IMR-90 (cell line): ENCODE results near the gene SLC2A14. TPM values are rescaled to one million over a fixed set of nuclear protein-coding genes. Genes with fewer than 3 reads are reported as not detected.

Source experiments
- ATAC-seq: fragments of 200-7000 bp; cut with Tn5 transposase; 2 replicates; pipeline ENCODE4 v1.9.1; 2020; ENCODE audit warnings: low read depth, mild to moderate bottlenecking, moderate library complexity
- BruUV-seq: library from RNA; stranded (reverse); fragments of 400-500 nt; replicated peaks from 2 replicates; lab custom pipeline; 2021; lab: Mats Ljungman, UMichigan
- CTCF ChIA-PET: fragments of 300-600 bp; formaldehyde crosslinking; extraction: SDS; loops from one replicate; lab custom pipeline; 2021; ENCODE audit warnings: antibody characterized with exemption; lab: Yijun Ruan, JAX
- POLR2A ChIA-PET: fragments of 300-600 bp; sonication (Branson Sonifier 250); formaldehyde crosslinking; loops from one replicate; lab custom pipeline; 2022; ENCODE audit warnings: antibody characterized with exemption; ENCODE audit not compliant: unreplicated experiment; lab: Charles Lee
- DNase-seq: peaks from one replicate; pipeline ENCODE4 v3.0.0; 2013
- H2AFZ ChIP-seq: replicated peaks from 2 replicates; pipeline ENCODE3; 2013; ENCODE audit warnings: low read length, mild to moderate bottlenecking; ENCODE audit not compliant: poor library complexity
- H2AK5ac ChIP-seq: 2 replicates; pipeline ENCODE4 v1.6.1; 2013; ENCODE audit warnings: low read depth, low read length, inconsistent platforms
- H2AK9ac ChIP-seq: replicated peaks from 2 replicates; pipeline ENCODE3; 2013; ENCODE audit warnings: mild to moderate bottlenecking, low read depth, low read length, moderate library complexity; ENCODE audit not compliant: poor library complexity
- H2BK120ac ChIP-seq: 2 replicates; pipeline ENCODE4 v1.6.1; 2013; ENCODE audit warnings: low read depth, low read length, inconsistent platforms
- H2BK15ac ChIP-seq: 3 replicates; pipeline ENCODE4 v1.6.1; 2013; ENCODE audit warnings: low read depth, low read length, inconsistent platforms
- H2BK20ac ChIP-seq: 2 replicates; pipeline ENCODE4 v1.6.1; 2013; ENCODE audit warnings: low read depth, mild to moderate bottlenecking, inconsistent platforms, low read length, moderate library complexity
- H2BK5ac ChIP-seq: 2 replicates; pipeline ENCODE4 v1.6.1; 2013; ENCODE audit warnings: mild to moderate bottlenecking, low read depth, low read length, inconsistent platforms; ENCODE audit not compliant: poor library complexity, severe bottlenecking
- H3K14ac ChIP-seq: replicated peaks from 2 replicates; pipeline ENCODE4 v1.6.1; 2013; ENCODE audit warnings: low read depth, low read length, inconsistent platforms
- H3K18ac ChIP-seq: 2 replicates; pipeline ENCODE4 v1.6.1; 2013; ENCODE audit warnings: low read depth, low read length, control low read depth
- H3K23ac ChIP-seq: 2 replicates; pipeline ENCODE4 v1.6.1; 2013; ENCODE audit warnings: low read depth, low read length, inconsistent platforms
- H3K27ac ChIP-seq: 2 replicates; pipeline ENCODE4 v1.5.1; 2013; ENCODE audit warnings: mild to moderate bottlenecking, control low read depth, low read length; ENCODE audit not compliant: insufficient read depth
- H3K27me3 ChIP-seq: 2 replicates; pipeline ENCODE4 v1.6.1; 2013; ENCODE audit warnings: low read length; ENCODE audit not compliant: control insufficient read depth, insufficient read depth
- H3K36me3 ChIP-seq: 2 replicates; pipeline ENCODE4 v1.6.1; 2013; ENCODE audit warnings: low read length, mixed read lengths; ENCODE audit not compliant: control insufficient read depth, insufficient read depth
- H3K4ac ChIP-seq: 2 replicates; pipeline ENCODE4 v1.6.1; 2013; ENCODE audit warnings: low read depth, low read length, inconsistent platforms
- H3K4me1 ChIP-seq: 2 replicates; pipeline ENCODE4 v1.6.1; 2013; ENCODE audit warnings: low read length, mixed read lengths; ENCODE audit not compliant: control insufficient read depth, insufficient read depth
- H3K4me2 ChIP-seq: 2 replicates; pipeline ENCODE4 v1.6.1; 2013; ENCODE audit warnings: low read depth, mild to moderate bottlenecking, control low read depth, low read length, moderate library complexity
- H3K4me3 ChIP-seq: 2 replicates; pipeline ENCODE4 v1.5.1; 2013; ENCODE audit warnings: low read depth, mild to moderate bottlenecking, control low read depth, low read length, moderate library complexity; ENCODE audit not compliant: insufficient read depth
- H3K56ac ChIP-seq: 2 replicates; pipeline ENCODE4 v1.6.1; 2013; ENCODE audit warnings: low read length, inconsistent platforms; ENCODE audit not compliant: insufficient read depth; ENCODE audit errors: extremely low read depth
- H3K79me1 ChIP-seq, 2 experiments: 2 replicates each; pipeline ENCODE4 v1.6.1; 2013; ENCODE audit warnings: low read length in 2 of 2, inconsistent platforms in 1 of 2, low read depth in 1 of 2
- H3K9ac ChIP-seq: 2 replicates; pipeline ENCODE4 v1.6.1; 2013; ENCODE audit warnings: low read depth, low read length, control low read depth
- H3K9me1 ChIP-seq: 2 replicates; pipeline ENCODE4 v1.6.1; 2013; ENCODE audit warnings: low read length, inconsistent platforms; ENCODE audit not compliant: insufficient read depth
- H3K9me3 ChIP-seq: 2 replicates; pipeline ENCODE4 v1.6.1; 2013; ENCODE audit warnings: low read length; ENCODE audit not compliant: control insufficient read depth, insufficient read depth
- H4K20me1 ChIP-seq: 2 replicates; pipeline ENCODE4 v1.6.1; 2013; ENCODE audit warnings: low read length, inconsistent platforms; ENCODE audit not compliant: insufficient read depth
- H4K5ac ChIP-seq: 2 replicates; pipeline ENCODE4 v1.6.1; 2013; ENCODE audit warnings: mild to moderate bottlenecking, low read depth, low read length, control low read depth
- H4K8ac ChIP-seq, 2 experiments: 2 replicates each; pipeline ENCODE4 v1.6.1; 2013; ENCODE audit warnings: low read depth in 2 of 2, low read length in 2 of 2, control low read depth in 1 of 2, inconsistent platforms in 1 of 2
- H4K91ac ChIP-seq: 2 replicates; pipeline ENCODE4 v1.6.1; 2013; ENCODE audit warnings: low read depth, low read length, inconsistent platforms; ENCODE audit not compliant: insufficient read depth
- BHLHE40 ChIP-seq: fragments of 150-350 bp; IDR thresholded peaks from 2 replicates; pipeline ENCODE4 v1.6.1; 2016; ENCODE audit warnings: mild to moderate bottlenecking, low read depth, low read length
- ELK1 ChIP-seq: fragments of 150-350 bp; IDR thresholded peaks from 2 replicates; pipeline ENCODE4 v1.6.1; 2016; ENCODE audit warnings: low read depth, mild to moderate bottlenecking, low read length, moderate library complexity, borderline replicate concordance
- MAFK ChIP-seq: IDR thresholded peaks from 2 replicates; pipeline ENCODE4 v1.6.1; 2012; ENCODE audit warnings: low read depth, low read length, improper control_type of control experiment
- MAZ ChIP-seq: IDR thresholded peaks from 2 replicates; pipeline ENCODE4 v1.6.1; 2012; ENCODE audit warnings: low read depth, mild to moderate bottlenecking, low read length, improper control_type of control experiment, moderate library complexity, borderline replicate concordance
- NFE2L2 ChIP-seq: fragments of 150-350 bp; IDR thresholded peaks from 2 replicates; pipeline ENCODE4 v1.6.1; 2016; ENCODE audit warnings: low read depth, mild to moderate bottlenecking, low read length
- RAD21 ChIP-seq: IDR thresholded peaks from 2 replicates; pipeline ENCODE4 v1.6.1; 2012; ENCODE audit warnings: low read length, improper control_type of control experiment
- RFX5 ChIP-seq: IDR thresholded peaks from 2 replicates; pipeline ENCODE4 v1.8.0; 2012; ENCODE audit warnings: low read depth, mild to moderate bottlenecking, low read length, moderate library complexity
- SMC3 ChIP-seq: fragments of 150-350 bp; IDR thresholded peaks from 2 replicates; pipeline ENCODE4 v1.6.1; 2016; ENCODE audit warnings: low read depth, mild to moderate bottlenecking, antibody characterized with exemption, low read length, moderate library complexity
- WGBS, 2 experiments: methylation state at CpG; one replicate each; pipeline versions ENCODE4 v1.1.5 to v1.1.7; 2013; ENCODE audit warnings: missing lambda C conversion rate in 2 of 2; ENCODE audit not compliant: insufficient read length in 1 of 2; ENCODE audit errors: extremely low coverage in 2 of 2; 5-methylcytosine and 5-hydroxymethylcytosine counted together
- dilution Hi-C: fragments of 300-500 bp; cut with HindIII; formaldehyde crosslinking; loops from one replicate; pipeline ENCODE4 v1.14.3; 2018; ENCODE audit warnings: low sequenced_read_pairs; ENCODE audit not compliant: unreplicated experiment
- in situ Hi-C: fragments of 300-500 bp; cut with MboI; formaldehyde crosslinking; loops from 3 replicates; pipeline ENCODE4 v1.14.3; 2019; ENCODE audit warnings: low sequenced_read_pairs, inconsistent platforms, mixed read lengths
- intact Hi-C: fragments of 100-400 bp; cut with micrococcal nuclease; formaldehyde crosslinking; loops from 2 replicates; pipeline ENCODE4 v1.10.0; 2022
- polyA plus RNA-seq, 3 experiments: library from polyadenylated mRNA; depleted of rRNA; stranded (reverse); fragments of >200 nt; gene quantifications; 2 replicates each; pipeline ENCODE4 v1.2.3, GENCODE V29; 2012; ENCODE audit warnings: low replicate concordance in 1 of 3
- total RNA-seq: library from RNA; depleted of rRNA; stranded (reverse); fragments of >200 nt; gene quantifications from 2 replicates; pipeline ENCODE4 v1.2.3, GENCODE V29; 2012

SLC2A14 gene
- total and polyA plus RNA-seq, 2 of the 4 experiments (the other 2 are of a cell fraction) = 0.05 TPM; not detected in 1

- H3K4me3 ChIP-seq = no peak overlapping the region
- dilution Hi-C loops = no loop called here
- in situ Hi-C loops = no loop called here
- no peak for TF ChIP-seq MAZ
- TF ChIP-seq MAFK = no peak
- no peak for TF ChIP-seq BHLHE40
- TF ChIP-seq SMC3 = no peak
- TF ChIP-seq ELK1 = no peak
- no peak for TF ChIP-seq NFE2L2
- no peak for TF ChIP-seq RFX5
- no peak for TF ChIP-seq RAD21
- no peak overlapping the region for H2BK5ac ChIP-seq
- H2BK120ac ChIP-seq = no peak overlapping the region
- POLR2A ChIA-PET = no interaction called here
- ATAC-seq (no peak), DNase-seq (no peak)
- H3K9me1 ChIP-seq = no peaks in the 10 kb centered on the region
- H3K56ac ChIP-seq = no peak overlapping the region
- no peak overlapping the region for H3K9ac ChIP-seq
- no peak overlapping the region for H4K5ac ChIP-seq
- H3K18ac ChIP-seq = no peak overlapping the region
- no CpG with 5 or more reads among the region's 5 CpGs for WGBS, 2 experiments
- H4K20me1 ChIP-seq = no peaks in the 10 kb centered on the region
- intact Hi-C loops = no loop called here
- no peak overlapping the region for H2BK15ac ChIP-seq
- H3K27ac ChIP-seq = no peak overlapping the region
- no peak overlapping the region for H2AK9ac ChIP-seq
- H2AK5ac ChIP-seq = no peak overlapping the region
- no peaks in the 10 kb centered on the region for H3K9me3 ChIP-seq
- H3K4ac ChIP-seq = no peak overlapping the region
- no peak overlapping the region for H3K23ac ChIP-seq
- H3K4me1 ChIP-seq = no peaks in the 10 kb centered on the region
- H3K14ac ChIP-seq = no peak overlapping the region
- H3K4me2 ChIP-seq = no peak overlapping the region
- H2AFZ ChIP-seq = no peak overlapping the region
- H4K91ac ChIP-seq = no peak overlapping the region
- H2BK20ac ChIP-seq = no peak overlapping the region
- no TSS peak for BruUV-seq
- H3K27me3 ChIP-seq = no peaks in the 10 kb centered on the region
- H3K36me3 ChIP-seq = no peaks in the 10 kb centered on the region
- no peak overlapping the region for H4K8ac ChIP-seq
- CTCF ChIA-PET = interaction anchor here (0.6 kb wide), 2 partner anchors 28 to 242 kb away, joined by 4 to 5 read pairs; no protein-coding TSS in a partner anchor
- no peaks in the 10 kb centered on the region for H3K79me1 ChIP-seq
Measured at GRCh38 chr12:7835766-7836165, 36.9 kb downstream of the SLC2A14 start.
